NOMO-1 treated with dmso at 0.1 percent for 144 hours (cell line): ENCODE results near the gene AKR1D1.
"Not testable (repeated sequence)": the region's sequence is repeated elsewhere in the genome, so short reads cannot be mapped to it uniquely, and the experiment has no call there.

Experiments used
- DNase-seq: peaks from one replicate; lab custom pipeline; 2025; ENCODE audit not compliant: unreplicated experiment; lab: John Stamatoyannopoulos, UW

The AKR1D1 gene

DNA sequence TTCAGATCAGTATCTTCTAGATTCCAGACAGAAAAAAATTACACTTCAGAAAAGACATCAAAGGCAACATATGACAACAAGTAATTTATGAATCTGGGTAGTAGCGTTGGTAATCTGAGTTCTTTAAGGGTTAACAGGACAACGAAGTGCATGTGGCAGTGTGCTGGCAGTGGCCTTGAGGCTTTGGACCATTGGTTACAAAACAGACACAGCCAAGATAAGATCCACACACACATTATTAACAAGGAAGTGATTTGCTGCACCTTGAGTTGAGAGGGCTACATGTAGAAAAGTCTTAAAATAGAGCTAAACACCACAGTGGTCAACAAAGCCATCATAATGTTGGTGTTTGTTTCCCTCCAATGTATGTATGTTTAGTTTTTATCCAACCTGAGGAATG lies 40.6 kb downstream of the AKR1D1 start:
- DNase-seq, result no peak

DNA sequence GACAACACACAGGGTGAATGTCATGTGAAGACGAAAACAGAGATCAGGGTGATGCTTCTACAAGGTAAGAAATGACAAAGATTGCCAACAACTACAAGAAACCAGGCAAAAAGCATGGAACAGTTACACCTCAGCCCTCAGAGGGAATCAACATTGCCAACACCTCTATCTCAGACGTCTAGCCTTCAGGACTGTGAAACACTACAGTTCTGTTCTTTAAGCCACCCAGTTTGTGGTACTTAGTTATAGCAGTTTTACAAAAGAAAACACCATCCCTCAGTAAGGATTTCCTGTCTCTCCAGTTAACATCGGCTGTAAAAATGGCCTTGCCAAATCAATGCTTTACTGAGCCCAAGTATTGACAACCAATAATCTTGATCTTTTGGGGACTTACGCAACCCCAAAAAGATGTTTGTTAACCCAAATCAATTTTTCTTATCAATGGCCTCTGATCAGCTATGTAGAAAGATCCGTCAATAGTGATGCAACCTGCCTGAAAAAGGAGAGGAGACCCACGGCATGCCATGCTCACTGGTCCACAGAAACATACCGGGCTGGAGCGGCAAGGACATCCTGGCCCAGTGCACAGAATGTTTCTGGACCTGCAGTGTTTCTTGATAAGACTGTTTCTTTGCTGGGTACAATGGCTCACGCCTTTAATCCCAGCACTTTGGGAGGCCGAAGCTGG lies 44.0 kb downstream of the AKR1D1 start:
- DNase-seq, result no peak

DNA sequence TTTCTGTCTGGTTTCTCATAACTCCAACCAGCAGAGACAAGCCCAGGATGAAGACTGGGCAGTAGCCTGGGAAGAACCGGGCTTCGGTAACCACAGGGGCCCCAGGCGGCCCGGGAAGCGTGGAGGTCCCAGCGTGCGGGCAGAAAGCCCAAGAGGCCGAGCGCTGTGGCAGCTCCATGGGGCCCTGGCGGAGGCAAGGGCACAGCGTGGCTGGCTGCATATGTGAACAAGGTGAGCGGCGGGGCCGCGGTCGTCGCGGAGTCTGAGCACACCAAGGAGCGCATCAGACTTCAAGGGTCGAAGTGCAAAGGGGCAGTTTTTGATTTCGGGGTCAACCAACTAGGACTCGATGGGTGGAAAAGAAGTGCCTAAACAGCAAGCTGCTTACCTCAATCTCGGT lies 45.9 kb downstream of the AKR1D1 start:
- DNase-seq, result no peak

DNA sequence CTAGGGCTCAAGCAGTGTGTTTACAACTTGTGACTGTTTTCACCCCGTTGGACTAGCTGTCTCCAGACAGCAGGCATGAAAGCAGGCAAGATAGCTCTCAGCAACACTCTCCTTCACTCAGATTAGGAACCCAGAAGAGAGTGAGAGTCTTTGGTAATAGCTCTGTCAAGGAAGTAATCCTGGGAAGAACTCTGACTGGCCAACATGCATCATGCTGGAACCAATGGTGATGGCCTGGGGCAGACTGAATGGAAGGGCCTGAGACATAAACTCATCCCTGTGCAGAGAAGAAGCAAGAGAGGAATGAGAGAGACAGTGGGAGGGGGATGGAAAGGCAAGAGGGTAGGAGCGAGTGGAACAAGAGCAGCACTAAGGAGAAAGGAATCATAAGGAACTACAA lies 48.9 kb downstream of the AKR1D1 start:
- no peak for DNase-seq

DNA sequence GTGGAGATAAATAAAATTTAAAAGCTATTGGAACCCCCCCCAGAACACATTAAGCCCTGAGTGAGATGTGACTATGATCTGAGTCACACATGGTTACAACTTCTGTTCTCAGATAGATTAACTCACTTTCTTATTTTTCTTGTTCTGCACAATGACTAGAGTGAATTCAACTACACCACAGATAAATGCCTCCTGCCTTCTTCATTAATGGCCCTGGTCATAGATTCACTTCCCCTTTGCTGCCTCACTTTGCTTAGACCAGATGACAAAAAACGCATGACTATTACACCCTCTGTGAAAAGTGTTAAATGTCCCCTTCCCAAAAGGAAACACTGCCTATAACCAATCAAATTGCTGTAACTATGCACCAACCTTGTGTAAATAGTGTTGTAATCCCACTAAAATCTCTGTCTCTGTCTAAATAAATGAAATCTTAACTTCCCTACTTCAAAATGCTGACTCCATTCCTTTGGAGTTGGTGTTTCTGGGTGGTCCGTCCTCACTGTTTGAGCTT lies 49.4 kb downstream of the AKR1D1 start:
- DNase-seq, result peak; percentile 43

DNA sequence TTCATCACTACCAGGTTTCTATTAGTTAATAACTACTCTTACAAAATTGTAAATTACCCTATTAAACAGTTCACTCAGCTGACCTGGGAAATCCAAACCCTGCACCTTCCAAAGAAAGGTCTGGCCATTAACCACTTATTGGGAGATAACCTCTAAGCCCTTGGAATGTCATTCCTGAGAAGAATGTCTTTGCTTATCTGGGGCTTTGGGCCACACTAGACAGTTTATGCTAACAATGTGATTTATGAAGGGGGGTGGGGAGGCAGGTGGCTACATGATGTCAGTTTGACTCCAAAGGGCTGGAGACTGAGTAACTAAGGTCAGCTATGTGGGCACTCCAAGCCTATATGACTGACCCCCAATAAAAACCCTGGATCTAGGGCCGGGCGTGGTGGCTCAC lies 50.7 kb downstream of the AKR1D1 start:
- DNase-seq, result no peak

DNA sequence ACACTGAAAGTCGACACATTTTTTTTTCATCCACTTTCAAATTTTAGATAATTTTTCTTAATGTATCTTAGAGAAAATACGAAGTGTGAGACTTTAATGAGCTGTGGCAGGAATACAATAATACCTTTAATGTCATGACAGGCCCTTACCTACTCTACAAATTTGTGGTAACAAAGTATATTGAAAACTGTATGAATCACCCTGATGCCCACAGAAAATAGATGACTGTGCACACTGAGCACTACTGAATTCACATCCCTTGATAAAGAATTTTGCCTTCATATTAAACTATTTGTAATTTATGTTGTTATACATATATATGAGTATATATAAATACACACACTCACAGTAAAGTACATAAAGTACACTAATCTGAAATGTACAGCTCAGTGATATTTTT lies 51.7 kb downstream of the AKR1D1 start:
- DNase-seq, result no peak

DNA sequence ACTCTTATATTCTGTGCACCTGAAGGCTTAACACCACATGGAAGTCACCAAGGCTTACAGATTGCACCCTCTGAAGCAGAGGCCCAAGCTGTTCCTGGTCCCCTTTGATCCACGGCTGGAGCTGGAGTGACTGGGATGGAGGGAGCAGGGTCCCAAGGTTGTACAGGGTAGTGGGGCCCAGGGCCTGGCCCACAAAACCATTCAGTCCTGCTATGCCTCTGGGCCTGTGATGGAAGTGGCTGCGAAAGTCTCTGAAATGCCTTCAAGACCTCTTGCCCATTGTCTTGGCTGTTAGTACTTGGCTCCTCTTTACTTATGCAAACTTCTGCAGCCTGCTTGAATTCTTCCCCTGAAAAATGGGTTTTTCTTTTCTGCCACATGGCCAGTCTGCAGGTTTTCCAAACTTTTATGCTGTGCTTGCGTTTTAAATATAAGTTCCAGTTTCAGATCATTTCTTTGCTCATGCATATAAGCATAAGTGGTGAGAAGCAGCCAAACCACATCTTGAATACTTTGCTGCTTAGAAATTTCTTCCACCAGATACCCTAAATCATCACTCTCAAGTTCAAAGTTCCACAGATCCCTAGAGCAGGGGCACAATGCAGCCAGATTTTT lies 53.4 kb downstream of the AKR1D1 start:
- DNase-seq, result no peak

DNA sequence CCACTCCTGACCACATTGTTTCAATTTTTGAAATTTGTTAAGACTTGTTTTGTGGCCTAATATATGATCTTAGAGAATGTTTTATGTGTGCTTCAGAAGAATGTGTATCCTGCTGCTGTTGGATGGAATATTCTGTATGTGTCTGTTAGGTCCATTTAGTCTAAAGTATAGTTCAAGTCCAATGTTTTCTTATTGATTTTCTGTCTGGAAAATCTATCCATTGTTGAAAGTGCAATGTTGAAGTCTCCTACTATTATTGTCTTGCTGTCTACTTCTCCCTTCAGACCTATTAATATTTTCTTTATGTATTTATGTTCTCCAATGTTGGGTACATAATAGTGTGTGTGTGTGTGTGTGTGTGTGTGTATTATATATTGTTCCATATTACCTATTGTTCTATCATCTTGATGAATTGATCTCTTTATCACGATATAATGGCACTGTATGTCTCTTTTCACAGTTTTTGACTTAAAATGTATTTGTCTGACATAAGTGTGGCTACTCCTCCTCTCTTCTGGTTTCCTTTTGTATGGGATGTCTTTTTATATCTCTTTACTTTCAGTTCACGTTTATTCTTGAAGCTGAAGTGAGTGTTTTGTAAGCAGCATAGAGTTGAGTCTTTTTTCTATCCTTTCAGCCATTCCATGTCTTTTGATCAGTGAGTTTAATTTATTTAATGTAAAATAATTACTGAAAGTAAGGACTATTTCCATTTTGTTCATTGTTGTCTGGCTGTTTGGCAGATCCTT lies 61.3 kb downstream of the AKR1D1 start:
- no peak for DNase-seq

DNA sequence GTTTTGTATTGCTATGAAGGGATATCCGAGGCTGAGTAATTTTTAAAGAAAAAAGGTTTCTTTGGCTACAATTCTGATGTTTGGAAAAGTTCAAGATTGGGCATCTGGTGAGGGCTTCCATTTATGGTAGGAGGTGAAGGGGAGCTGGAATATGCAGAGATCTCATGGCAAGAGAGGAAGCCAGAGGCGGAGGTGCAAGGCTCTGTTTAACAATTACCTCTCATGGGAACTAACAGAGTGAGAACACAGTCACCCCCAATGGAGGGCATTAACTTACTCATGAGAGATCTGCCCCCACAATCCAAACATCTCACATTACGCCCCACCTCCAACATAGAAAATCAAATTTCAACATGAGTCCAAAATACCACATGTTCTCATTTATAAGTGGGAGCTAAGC lies 62.0 kb downstream of the AKR1D1 start:
- DNase-seq, result no peak

DNA sequence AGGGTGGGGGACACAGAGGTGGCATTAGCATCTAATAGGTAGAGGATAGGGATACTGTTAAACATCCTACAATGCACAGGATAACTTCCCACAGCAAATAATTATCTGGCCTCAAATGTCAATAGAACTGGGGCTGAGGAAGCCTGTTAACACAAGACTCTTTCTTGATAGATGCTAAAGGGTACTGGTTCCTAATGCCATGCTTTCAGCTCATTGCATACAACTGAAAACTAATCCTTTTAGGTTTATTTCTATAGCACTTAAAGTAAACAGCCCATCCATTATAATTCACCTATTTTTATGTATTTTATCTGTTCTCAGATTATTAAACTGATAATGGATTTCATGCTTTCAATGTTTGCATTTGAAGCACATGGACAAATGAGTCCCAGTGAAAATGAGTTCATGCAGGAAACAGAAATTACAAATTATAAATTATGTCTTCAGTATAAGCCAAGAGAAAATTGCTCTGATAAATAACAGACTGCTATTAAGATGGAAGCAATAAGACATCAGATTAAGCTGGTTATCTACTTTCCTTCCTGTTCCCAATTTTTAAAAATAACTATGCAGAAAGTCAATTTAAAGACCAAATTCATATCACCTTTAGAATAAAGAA lies 66.4 kb downstream of the AKR1D1 start:
- DNase-seq, result no peak

DNA sequence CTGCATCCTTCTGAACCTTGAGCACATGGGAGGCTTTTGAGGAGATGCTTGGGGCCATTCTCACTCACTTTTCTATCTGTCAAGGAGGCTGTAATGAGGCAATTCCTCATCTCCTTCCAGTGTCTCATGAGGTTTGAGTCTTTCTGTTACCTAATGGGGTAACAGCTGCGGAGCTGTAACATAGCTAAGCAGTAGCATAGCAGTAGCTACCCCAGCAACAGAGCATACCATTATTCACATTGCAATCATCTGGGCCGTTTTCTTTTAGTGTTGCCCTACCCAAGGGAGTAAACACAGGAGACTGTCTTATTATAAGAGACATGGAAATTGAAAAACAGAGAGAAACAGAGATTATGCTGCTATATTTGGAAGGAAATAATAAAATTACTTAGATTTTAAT lies 68.7 kb downstream of the AKR1D1 start:
- no peak for DNase-seq

DNA sequence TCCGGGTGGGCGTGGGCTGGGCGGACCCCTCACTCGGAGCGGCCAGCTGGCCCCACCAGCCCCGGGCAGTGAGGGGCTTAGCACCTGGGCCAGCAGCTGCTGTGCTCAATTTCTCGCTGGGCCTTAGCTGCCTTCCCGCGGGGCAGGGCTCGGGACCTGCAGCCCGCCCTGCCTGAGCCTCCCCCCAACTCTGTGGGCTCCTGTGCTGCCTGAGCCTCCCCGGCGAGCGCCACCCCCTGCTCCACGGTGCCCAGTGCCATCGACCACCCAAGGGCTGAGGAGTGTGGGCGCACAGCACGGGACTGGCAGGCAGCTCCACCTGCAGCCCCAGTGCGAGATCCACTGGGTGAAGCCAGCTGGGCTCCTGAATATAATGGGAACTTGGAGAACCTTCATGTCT lies 70.0 kb downstream of the AKR1D1 start:
- not testable (repeated sequence) for DNase-seq

DNA sequence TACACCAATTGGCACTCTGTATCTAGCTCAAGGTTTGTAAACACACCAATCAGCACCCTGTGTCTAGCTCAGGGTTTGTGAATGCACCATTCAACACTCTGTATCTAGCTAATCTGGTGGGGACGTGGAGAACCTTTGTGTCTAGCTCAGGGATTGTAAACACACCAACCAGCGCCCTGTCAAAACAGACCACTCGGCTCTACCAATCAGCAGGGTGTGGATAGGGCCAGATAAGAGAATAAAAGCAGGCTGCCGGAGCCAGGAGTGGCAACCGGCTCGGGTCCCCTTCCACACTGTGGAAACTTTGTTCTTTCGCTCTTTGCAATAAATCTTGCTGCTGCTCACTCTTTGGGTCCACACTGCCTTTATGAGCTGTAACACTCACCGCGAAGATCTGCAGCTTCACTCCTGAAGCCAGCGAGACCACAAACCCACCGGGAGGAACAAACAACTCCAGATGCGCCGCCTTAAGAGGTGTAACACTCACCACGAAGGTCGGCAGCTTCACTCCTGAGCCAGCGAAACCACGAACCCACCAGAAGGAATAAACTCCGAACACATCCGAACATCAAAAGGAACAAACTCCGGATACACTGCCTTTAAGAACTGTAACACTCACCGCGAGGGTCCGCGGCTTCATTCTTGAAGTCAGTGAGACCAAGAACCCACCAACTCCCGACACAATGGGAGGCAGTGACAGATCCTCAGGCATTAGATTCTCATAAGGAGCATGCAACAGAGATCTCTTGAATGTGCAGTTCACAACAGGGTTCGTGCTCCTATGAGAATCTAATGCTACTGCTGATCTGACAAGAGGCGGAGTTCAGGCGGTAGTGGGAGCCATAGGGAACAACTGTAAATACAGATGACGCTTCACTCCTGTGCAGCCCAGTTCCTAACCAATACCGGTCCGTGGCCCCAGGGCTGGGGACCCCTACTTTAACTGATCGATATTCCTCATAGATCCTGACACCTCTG lies 70.8 kb downstream of the AKR1D1 start:
- DNase-seq, result not testable (repeated sequence)

DNA sequence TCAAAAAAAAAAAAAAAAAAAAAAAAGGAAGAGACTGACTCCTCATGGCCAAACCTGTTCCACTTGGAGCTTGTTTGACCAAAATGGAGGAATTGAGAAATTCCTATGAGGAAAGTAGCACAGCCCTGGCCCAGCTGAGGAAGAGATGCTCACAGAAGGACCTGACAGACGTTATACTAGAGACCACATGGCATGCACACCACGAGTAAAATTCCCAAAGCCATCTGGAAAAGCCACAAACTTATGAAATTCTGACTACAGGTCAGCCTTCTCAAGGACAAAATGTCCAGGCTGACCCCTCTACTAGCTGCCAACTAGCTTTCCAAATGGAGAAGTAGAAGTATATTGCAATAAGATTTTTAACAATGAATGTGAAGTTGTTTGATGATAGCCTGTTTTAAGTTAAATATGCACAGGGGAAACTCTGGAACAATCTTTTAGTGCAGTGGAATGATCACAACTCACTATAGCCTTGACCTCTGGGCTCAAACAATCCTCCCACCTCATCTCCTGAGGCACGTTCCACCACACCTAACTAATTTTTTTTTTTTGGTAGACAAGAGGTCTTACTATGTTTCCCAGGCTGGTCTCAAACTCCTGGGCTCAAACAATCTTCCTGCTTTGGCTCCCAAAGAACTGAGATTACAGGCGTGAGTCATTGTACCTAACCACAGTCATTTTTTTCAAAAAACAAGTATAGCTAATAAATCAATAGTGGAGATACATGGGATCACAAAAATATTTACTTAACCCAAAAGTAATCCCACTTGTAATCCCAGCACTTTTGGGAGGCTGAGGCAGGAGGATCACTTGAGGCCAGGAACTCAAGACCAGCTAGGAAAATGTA lies 75.7 kb downstream of the AKR1D1 start:
- DNase-seq, result no peak

DNA sequence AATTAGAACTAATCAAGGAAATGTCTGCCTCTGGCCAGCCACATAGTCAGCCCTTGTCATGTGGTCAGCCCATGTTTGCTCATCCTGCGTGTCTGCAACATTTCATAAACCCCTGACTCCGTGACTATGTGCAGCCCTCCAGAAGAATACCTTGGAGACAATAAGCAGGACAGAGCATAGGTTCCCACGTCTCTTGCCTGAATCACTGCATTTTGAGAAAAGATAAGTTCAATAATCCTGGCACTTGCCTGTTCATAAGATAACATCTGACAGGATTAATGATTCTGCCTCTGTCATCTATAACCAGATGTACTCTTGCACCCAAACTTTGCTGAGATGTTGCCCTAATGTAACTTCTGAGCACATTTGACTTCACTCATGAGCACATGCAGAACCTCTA lies 78.4 kb downstream of the AKR1D1 start:
- no peak for DNase-seq

DNA sequence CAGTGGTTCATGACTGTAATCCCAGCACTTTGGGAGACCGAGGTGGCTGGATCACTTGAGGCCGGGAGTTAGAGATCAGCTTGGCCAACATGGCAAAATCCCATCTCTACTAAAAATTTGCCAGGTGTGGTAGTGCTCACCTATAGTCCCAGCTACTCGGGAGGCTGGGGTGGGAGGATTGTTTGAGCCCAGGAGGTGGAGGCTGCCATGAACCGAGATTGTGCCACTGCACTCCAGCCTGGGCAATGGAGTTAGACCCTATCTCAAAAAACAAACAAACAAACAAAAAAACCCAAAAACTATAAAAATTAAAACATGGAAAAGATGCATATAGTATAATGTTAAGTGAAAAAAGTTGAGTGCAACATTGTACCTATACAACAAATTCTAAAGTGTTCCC lies 81.4 kb downstream of the AKR1D1 start:
- no peak for DNase-seq

DNA sequence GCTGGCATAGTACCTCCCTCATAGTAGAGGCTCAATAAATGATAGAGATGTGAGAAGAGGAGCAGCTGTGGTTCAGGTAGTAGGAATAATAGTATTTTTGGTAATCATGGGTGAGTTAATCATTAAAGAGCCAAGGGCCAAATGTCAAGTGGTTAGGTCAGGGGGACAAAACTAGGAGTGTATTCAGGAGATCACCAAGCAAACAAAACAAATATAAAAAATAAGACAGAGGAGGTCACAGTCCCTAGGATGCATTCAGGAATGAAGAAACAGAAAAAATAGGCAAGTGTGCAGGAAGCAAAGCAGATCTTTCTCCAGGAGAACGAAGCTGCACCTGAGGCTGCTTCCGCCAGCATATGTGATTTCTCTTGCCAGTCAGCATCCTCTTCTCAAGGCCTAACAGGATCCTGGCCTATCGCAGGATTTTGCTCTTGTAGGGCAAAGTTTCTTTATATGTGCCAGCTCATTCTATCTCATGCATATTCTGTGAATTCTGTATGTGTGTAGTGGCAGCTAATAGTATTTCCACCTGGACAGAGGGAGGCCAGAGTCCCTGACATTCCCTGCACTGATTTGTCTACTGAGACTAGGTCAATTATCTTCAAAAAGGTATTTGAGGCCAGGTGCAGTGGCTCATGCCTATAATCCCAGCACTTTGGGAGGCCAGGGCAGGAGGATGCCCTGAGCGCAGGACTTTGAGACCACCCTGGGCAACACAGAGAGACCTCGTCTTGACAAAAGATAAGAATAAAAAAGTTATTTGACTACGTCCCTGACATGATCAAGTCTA lies 82.7 kb downstream of the AKR1D1 start:
- DNase-seq, result no peak

DNA sequence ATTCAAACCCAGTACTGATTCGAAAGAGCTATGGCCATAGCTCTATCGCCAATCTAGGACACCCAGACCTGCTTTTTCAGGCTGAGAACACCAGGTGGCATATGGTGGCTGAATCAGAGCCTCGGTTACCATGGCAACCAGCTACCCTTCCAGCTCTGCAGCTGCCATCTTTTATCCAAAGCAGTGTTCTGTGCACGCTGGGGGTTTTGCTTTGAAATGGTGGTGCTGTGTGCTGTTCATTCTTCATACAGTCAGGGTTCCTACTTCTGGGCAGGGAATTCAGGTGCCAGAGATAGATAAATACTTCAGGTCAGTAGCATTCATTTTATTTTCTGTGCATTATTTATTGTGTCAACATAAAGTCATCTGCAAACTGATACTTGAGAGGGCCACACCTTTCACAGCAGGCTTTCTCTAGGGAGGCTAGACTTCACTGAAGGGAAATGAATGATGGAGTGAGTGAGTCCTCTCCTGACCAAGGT lies 85.4 kb downstream of the AKR1D1 start:
- peak; percentile 30 for DNase-seq
